Ovary (tissue), 9 donors: ENCODE measurements around the gene C20orf173. TPM values are rescaled to one million over a fixed set of nuclear protein-coding genes. Genes with fewer than 3 reads are reported as not detected.

Experiments used
- DNase-seq, 5 donors: peaks; one replicate each; pipeline ENCODE4 v3.0.0-alpha.2; 2019 to 2020
- H3K27ac ChIP-seq, 2 donors: fragments of 200-600 bp; one replicate each; pipeline versions ENCODE4 v1.5.1 to v1.8.0; 2019 to 2022
- H3K27me3 ChIP-seq: fragments of 200-600 bp; one replicate; pipeline ENCODE4 v1.8.0; 2022
- H3K36me3 ChIP-seq: fragments of 200-600 bp; sonication (generic); one replicate; pipeline ENCODE4 v1.5.1; 2019
- H3K4me1 ChIP-seq: one replicate; pipeline ENCODE4 v1.8.1; 2013; ENCODE audit warnings: mild to moderate bottlenecking, moderate library complexity; ENCODE audit not compliant: insufficient read depth
- H3K4me3 ChIP-seq: fragments of 200-600 bp; sonication (generic); one replicate; pipeline ENCODE4 v1.5.1; 2017
- H3K9me3 ChIP-seq, 2 donors: fragments of 200-600 bp in 1 of 2; sonication (generic) in 1 of 2; one replicate each; pipeline versions ENCODE4 v1.5.1 to v1.8.1; 2013 to 2019; ENCODE audit warnings: mild to moderate bottlenecking in 1 of 2, moderate library complexity in 1 of 2
- EP300 ChIP-seq: sonication (generic); formaldehyde crosslinking; IDR thresholded peaks from one replicate; pipeline ENCODE4 v1.6.1; 2017; ENCODE audit warnings: antibody characterized with exemption
- POLR2A ChIP-seq: fragments of 450-650 bp; IDR thresholded peaks from one replicate; pipeline ENCODE4 v1.6.1; 2017; ENCODE audit warnings: antibody characterized with exemption, mild to moderate bottlenecking, moderate library complexity
- WGBS, 3 donors: extraction: QIAGEN DNeasy Blood & Tissue Kit in 1 of 3; methylation state at CpG; one replicate each; pipeline versions ENCODE4 v1.1.5 to v1.1.7; 2013 to 2017; 5-methylcytosine and 5-hydroxymethylcytosine counted together
- intact Hi-C, 4 donors: fragments of 100-400 bp; cut with DNase I; formaldehyde crosslinking; loops; one replicate each; pipeline versions ENCODE4 v1.11.0 to v1.15.1; 2022 to 2023
- polyA plus RNA-seq, 2 donors: library from polyadenylated mRNA; stranded (reverse); fragments of 200-250 nt in 1 of 2; fragments of 350-450 nt in 1 of 2; fragmentation: Illumina TruSeq in 1 of 2; extraction: RNeasy Lipid Tissue Mini Kit (QIAGEN cat#74804) in 1 of 2; gene quantifications; one replicate each; pipeline ENCODE4 v1.2.3, GENCODE V29; 2013 to 2014
- total RNA-seq, 7 donors: library from RNA; depleted of rRNA in 2 of 7; stranded (reverse); fragments of >200 nt in 2 of 7; fragmentation: NEBNext Ultra II Directional in 3 of 7; extraction: Animal tissue kit (Norgen Biotek cat#: 25700) in 3 of 7; gene quantifications; one replicate each; pipeline versions ENCODE4 v1.1.0 to v1.2.4, GENCODE V29; 2016 to 2023
- TF ChIP-seq, protein P1 (sequence below), 3 donors: fragments of 450-650 bp in 2 of 3; fragments of 200-600 bp in 1 of 3; IDR thresholded peaks; one replicate each; pipeline versions ENCODE4 v1.5.1 to v1.8.0; 2016 to 2022; ENCODE audit warnings: antibody characterized with exemption in 3 of 3, mild to moderate bottlenecking in 1 of 3
- donor health status: DM: no; HTN: no; CAD: no; lungs with moderate emphysema.
- donor health status: DM: no; HTN: no; CAD: no.
- donor health status: Bipolar disorder and iron deficiency.
- donor health status: DM: yes; HTN: yes; CAD: no.
- donor health status: DM: no; HTN: no; CAD: no.
- donor health status: DM: yes; HTN: yes; CAD: no.

C20orf173 gene
- total and polyA plus RNA-seq, 9 donors, result not detected

DNA sequence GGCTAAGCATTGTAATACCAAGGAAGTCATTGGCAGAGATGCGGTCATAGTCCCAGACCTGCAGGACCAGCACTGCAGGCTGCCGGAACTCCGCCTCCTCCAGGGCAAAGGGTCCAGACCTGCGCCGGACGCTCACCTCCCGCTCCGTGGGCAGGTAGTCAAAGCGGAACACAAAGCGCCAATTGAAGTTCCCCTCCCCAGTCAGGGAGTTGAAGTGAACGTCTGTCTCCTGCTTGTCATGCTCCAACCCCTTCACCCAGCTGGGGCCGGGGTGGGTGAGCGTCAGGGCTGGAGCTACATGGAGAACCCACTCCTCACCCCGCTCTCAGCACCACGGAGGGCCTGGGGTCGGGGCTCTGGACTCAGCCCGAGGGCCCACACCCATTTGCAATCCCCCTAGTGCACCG is 30.7 kb upstream of the C20orf173 start:
- TF ChIP-seq, protein P1, sequence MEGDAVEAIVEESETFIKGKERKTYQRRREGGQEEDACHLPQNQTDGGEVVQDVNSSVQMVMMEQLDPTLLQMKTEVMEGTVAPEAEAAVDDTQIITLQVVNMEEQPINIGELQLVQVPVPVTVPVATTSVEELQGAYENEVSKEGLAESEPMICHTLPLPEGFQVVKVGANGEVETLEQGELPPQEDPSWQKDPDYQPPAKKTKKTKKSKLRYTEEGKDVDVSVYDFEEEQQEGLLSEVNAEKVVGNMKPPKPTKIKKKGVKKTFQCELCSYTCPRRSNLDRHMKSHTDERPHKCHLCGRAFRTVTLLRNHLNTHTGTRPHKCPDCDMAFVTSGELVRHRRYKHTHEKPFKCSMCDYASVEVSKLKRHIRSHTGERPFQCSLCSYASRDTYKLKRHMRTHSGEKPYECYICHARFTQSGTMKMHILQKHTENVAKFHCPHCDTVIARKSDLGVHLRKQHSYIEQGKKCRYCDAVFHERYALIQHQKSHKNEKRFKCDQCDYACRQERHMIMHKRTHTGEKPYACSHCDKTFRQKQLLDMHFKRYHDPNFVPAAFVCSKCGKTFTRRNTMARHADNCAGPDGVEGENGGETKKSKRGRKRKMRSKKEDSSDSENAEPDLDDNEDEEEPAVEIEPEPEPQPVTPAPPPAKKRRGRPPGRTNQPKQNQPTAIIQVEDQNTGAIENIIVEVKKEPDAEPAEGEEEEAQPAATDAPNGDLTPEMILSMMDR (IDR thresholded peaks at IDR 0.05), result no peak
- TF ChIP-seq POLR2A, result no peak
- WGBS, 3 donors, result 61 to 68% (median 65%) methylated on average over 18 of the region's 18 CpGs
- no peaks in the 10 kb centered on the region for H3K9me3 ChIP-seq
- no peaks in the 10 kb centered on the region for H3K4me1 ChIP-seq
- DNase-seq, result no peak
- intact Hi-C loops, result no loop called here
- no peak overlapping the region for H3K27ac ChIP-seq
- H3K4me3 ChIP-seq, result no peak overlapping the region
- no peaks in the 10 kb centered on the region for H3K27me3 ChIP-seq
- no peaks in the 10 kb centered on the region for H3K36me3 ChIP-seq

DNA sequence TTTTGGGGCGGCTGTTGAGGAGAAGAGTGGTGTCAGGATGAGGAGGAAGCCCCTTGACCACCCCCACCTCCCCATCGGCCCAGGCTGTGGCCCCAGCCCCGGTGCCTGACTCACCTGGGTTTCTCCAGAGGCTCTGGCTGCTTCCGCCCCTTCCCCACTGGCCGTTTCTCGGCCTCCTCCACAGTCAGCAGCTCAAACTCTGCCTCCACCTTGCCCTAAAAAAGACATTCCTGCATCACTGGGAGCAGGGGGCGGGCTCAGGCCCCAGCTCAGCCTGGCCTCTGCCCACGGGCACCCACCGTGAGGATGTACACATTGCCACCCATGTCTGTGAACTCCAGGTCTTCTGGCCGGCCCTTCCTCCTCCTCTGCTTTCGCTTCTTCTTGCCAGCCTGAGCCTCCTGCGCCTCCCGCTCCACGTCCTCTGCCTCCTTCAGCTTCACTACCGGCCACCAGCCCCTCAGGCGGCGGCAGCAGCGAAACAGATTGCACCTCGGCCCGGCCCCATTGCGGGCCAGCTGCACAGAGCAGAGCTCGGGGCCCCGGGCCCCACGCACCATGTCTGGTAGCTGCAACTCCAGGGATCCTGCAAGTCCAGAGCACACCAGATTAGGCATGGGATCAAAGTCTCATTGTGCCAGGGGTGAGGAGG is 29.7 kb upstream of the C20orf173 start:
- intact Hi-C loops, result no loop called here
- WGBS, 3 donors, result 86 to 87% (median 86%) methylated on average over 24 of the region's 24 CpGs
- no peaks in the 10 kb centered on the region for H3K9me3 ChIP-seq
- no peaks in the 10 kb centered on the region for H3K4me1 ChIP-seq
- TF ChIP-seq POLR2A, result no peak
- TF ChIP-seq, protein P1 (IDR thresholded peaks at IDR 0.05), result no peak
- H3K27me3 ChIP-seq, result no peaks in the 10 kb centered on the region
- no peaks in the 10 kb centered on the region for H3K36me3 ChIP-seq
- H3K4me3 ChIP-seq, result no peak overlapping the region
- no peak for DNase-seq
- no peak overlapping the region for H3K27ac ChIP-seq

DNA sequence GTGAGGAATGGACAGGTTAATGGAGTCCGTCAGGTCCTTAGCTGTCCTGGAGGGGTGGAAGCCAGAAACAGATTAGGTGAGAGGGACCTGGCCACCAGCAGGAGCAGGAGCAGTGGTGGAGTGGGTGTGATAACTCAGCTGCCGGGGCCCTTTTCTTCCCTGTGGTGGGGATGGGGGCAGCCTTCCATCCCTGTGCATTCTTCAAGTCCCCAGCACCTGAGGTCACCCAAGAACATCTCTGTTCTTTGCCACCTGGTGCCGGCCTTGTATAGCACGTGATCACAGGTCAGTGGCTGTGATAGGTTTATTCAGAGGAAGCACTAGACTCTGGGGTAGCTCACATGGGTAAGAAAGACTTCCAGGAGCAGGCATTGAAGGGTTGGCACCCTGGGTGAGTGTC is 29.0 kb upstream of the C20orf173 start:
- Histone ChIP-seq H3K4me3 (no peak overlapping the region), H3K27me3 (no peaks in the 10 kb centered on the region), H3K36me3 (no peaks in the 10 kb centered on the region), H3K27ac (no peak overlapping the region), H3K4me1 (no peaks in the 10 kb centered on the region), H3K9me3 (no peaks in the 10 kb centered on the region)
- DNase-seq, result no peak
- TF ChIP-seq POLR2A (no peak), EP300 (no peak)
- TF ChIP-seq, protein P1 (IDR thresholded peaks at IDR 0.05), result no peak
- WGBS, 3 donors, result 86 to 94% (median 91%) methylated on average over 4 of the region's 4 CpGs
- intact Hi-C loops, result no loop called here

DNA sequence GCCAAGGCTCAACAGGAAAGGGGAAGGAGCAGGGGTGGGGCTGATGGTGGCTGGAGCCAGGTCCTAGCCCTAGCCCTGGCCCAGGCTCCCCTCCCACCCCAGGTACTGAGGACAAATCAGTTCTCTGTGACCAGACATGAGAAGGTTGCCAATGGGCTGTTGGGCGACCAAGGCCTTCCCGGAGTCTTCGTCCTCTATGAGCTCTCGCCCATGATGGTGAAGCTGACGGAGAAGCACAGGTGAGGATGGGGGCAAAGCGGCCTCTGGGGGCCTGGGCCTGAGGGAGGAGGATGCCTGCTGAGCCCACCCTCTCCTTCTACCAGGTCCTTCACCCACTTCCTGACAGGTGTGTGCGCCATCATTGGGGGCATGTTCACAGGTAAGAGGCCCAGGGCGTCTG is 27.4 kb upstream of the C20orf173 start:
- H3K27ac ChIP-seq, result no peak overlapping the region
- TF ChIP-seq EP300, result no peak
- TF ChIP-seq, protein P1 (IDR thresholded peaks at IDR 0.05), result no peak
- intact Hi-C loops, result no loop called here
- H3K36me3 ChIP-seq, result no peaks in the 10 kb centered on the region
- no peaks in the 10 kb centered on the region for H3K9me3 ChIP-seq
- WGBS, 3 donors, result 90 to 98% (median 95%) methylated on average over 8 of the region's 8 CpGs
- H3K27me3 ChIP-seq, result no peaks in the 10 kb centered on the region
- no peaks in the 10 kb centered on the region for H3K4me1 ChIP-seq
- no peak overlapping the region for H3K4me3 ChIP-seq
- no peak for DNase-seq
